Measurements from ENCODE around the gene SAMD7. TPM values are rescaled to one million over a fixed set of nuclear protein-coding genes. Genes with fewer than 3 reads are reported as not detected.

Gene SAMD7
- polyA plus RNA-seq, 3 donors: not detected

- H3K27me3 ChIP-seq (ENCODE audit: control insufficient read depth in 2 of 2, insufficient read depth in 2 of 2, low read length in 2 of 2): no peaks in the 10 kb centered on the region
- WGBS (ENCODE audit: insufficient coverage): no CpG with 5 or more reads among the region's 2 CpGs
- Mint-ChIP-seq H3K4me1 (peaks cover 49% of the 10 kb centered on the region), H3K4me3 (no peak overlapping the region), H3K9me3 (no peaks in the 10 kb centered on the region), H3K27ac (no peak overlapping the region), H3K36me3 (peaks cover 43 to 46% of the 10 kb centered on the region in 2 donors), H3K27me3 (ENCODE audit: low read depth in 3 of 3) (no peaks in the 10 kb centered on the region)
- no peak overlapping the region for H3K4me3 ChIP-seq (replicated peaks in 1 of 3; ENCODE audit: low read depth in 2 of 3, low read length in 3 of 3)
- no peak overlapping the region for H3K4me2 ChIP-seq (replicated peaks; ENCODE audit: extremely low read depth, low read length, poor library complexity, severe bottlenecking)
- intact Hi-C loops (cut with micrococcal nuclease): loop anchor here in 1 of 2 donors (5.0 to 10.0 kb wide), 2 partner anchors 39 to 107 kb away; partner anchors contain the start of gene LRRC31
- H3K4me1 ChIP-seq (ENCODE audit: control insufficient read depth in 1 of 2, insufficient read depth in 2 of 2, low read length in 2 of 2): peaks cover 19 to 29% of the 10 kb centered on the region in 2 donors
- no peak overlapping the region for H2AFZ ChIP-seq (ENCODE audit: insufficient read depth, low read depth, low read length, poor library complexity, severe bottlenecking)
- peaks cover 98% of the 10 kb centered on the region for H3K79me2 ChIP-seq (ENCODE audit: insufficient read depth, low read length)
- DNase-seq: no peak
- no peaks in the 10 kb centered on the region for H3K9me3 ChIP-seq (replicated peaks in 1 of 2; ENCODE audit: control insufficient read depth in 1 of 2, insufficient read depth in 1 of 2, low read length in 2 of 2)
- no peak for TF ChIP-seq CTCF (IDR thresholded peaks at IDR 0.05)
- H3K36me3 ChIP-seq (replicated peaks in 1 of 2; ENCODE audit: control insufficient read depth in 1 of 2, insufficient read depth in 2 of 2, low read length in 2 of 2): peaks cover 21 to 52% of the 10 kb centered on the region in 2 donors
- H3K27ac ChIP-seq (ENCODE audit: low read depth in 1 of 2, low read length in 2 of 2): no peak overlapping the region
- H4K20me1 ChIP-seq (ENCODE audit: insufficient read depth, low read length): peaks cover 37% of the 10 kb centered on the region
- H3K9ac ChIP-seq (ENCODE audit: insufficient read depth, low read length, poor library complexity, severe bottlenecking): no peak overlapping the region
These were observed 60.1 kb downstream of the SAMD7 start for GRCh38 chr3:169971522-169971921.

GRCh38 chr3:169980055-169980454, 68.7 kb downstream of the SAMD7 start:
- Histone ChIP-seq H3K9ac (ENCODE audit: insufficient read depth, low read length, poor library complexity, severe bottlenecking) (no peak overlapping the region), H3K27me3 (ENCODE audit: control insufficient read depth in 2 of 2, insufficient read depth in 2 of 2, low read length in 2 of 2) (no peaks in the 10 kb centered on the region), H3K79me2 (ENCODE audit: insufficient read depth, low read length) (peaks cover 41% of the 10 kb centered on the region), H3K36me3 (replicated peaks in 1 of 2; ENCODE audit: control insufficient read depth in 1 of 2, insufficient read depth in 2 of 2, low read length in 2 of 2) (peaks cover 79 to 92% of the 10 kb centered on the region in 2 donors), H3K4me3 (replicated peaks in 1 of 3; ENCODE audit: low read depth in 2 of 3, low read length in 3 of 3) (no peak overlapping the region), H3K27ac (ENCODE audit: low read depth in 1 of 2, low read length in 2 of 2) (peak overlapping the region in 1 of 2 donors; percentile 75), H3K4me1 (ENCODE audit: control insufficient read depth in 1 of 2, insufficient read depth in 2 of 2, low read length in 2 of 2) (peaks cover 10 to 15% of the 10 kb centered on the region in 2 donors), H3K4me2 (replicated peaks; ENCODE audit: extremely low read depth, low read length, poor library complexity, severe bottlenecking) (no peak overlapping the region), H3K9me3 (replicated peaks in 1 of 2; ENCODE audit: control insufficient read depth in 1 of 2, insufficient read depth in 1 of 2, low read length in 2 of 2) (no peaks in the 10 kb centered on the region), H2AFZ (ENCODE audit: insufficient read depth, low read depth, low read length, poor library complexity, severe bottlenecking) (no peak overlapping the region), H4K20me1 (ENCODE audit: insufficient read depth, low read length) (peaks cover 5% of the 10 kb centered on the region)
- intact Hi-C loops (cut with micrococcal nuclease): loop anchor here in 1 of 2 donors (10.0 kb wide), 1 partner anchor 55 kb away; the partner anchor contains the start of gene GPR160
- no peaks in the 10 kb centered on the region for H3K27me3 Mint-ChIP-seq (ENCODE audit: low read depth in 3 of 3)
- peaks cover 68 to 77% of the 10 kb centered on the region in 2 donors for H3K36me3 Mint-ChIP-seq
- H3K27ac Mint-ChIP-seq: peak overlapping the region; percentile 78 to 92 (median 89)
- peak; percentile 51 to 81 (median 75) for DNase-seq
- no peak for TF ChIP-seq CTCF (IDR thresholded peaks at IDR 0.05)
- peaks cover 21% of the 10 kb centered on the region for H3K4me1 Mint-ChIP-seq
- H3K4me3 Mint-ChIP-seq: no peak overlapping the region
- no CpG with 5 or more reads among the region's 2 CpGs for WGBS (ENCODE audit: insufficient coverage)
- H3K9me3 Mint-ChIP-seq: no peaks in the 10 kb centered on the region
